H1 (cell line): ENCODE results near the gene ARMC7. TPM values are rescaled to one million over a fixed set of nuclear protein-coding genes. Genes with fewer than 3 reads are reported as not detected.

ENCODE experiments used
- BCL11A ChIP-seq, 2 experiments: IDR thresholded peaks; one replicate each; pipeline ENCODE4 v1.6.1; 2011; ENCODE audit warnings: low read depth in 2 of 2, low read length in 2 of 2, mild to moderate bottlenecking in 2 of 2
- BRCA1 ChIP-seq: IDR thresholded peaks from 2 replicates; pipeline ENCODE4 v1.6.1; 2012; ENCODE audit warnings: low read depth, low read length, improper control_type of control experiment
- HDAC6 ChIP-seq: IDR thresholded peaks from one replicate; pipeline ENCODE4 v1.7.1; 2012; ENCODE audit warnings: low read depth, mild to moderate bottlenecking, inconsistent platforms, low read length, moderate library complexity
- JUND ChIP-seq: IDR thresholded peaks from 2 replicates; pipeline ENCODE4 v1.6.1; 2011; ENCODE audit warnings: mild to moderate bottlenecking, improper control_type of control experiment, low read length
- NRF1 ChIP-seq: IDR thresholded peaks from 2 replicates; pipeline ENCODE4 v1.6.1; 2011; ENCODE audit warnings: mild to moderate bottlenecking, low read depth, low read length, improper control_type of control experiment
- SP1 ChIP-seq: IDR thresholded peaks from 2 replicates; pipeline ENCODE4 v1.6.1; 2011; ENCODE audit warnings: low read depth, low read length
- SRF ChIP-seq: IDR thresholded peaks from 2 replicates; pipeline ENCODE4 v1.6.1; 2011; ENCODE audit warnings: mild to moderate bottlenecking, low read depth, low read length, moderate library complexity
- polyA plus RNA-seq, 7 experiments: library from polyadenylated mRNA; depleted of rRNA in 3 of 7; stranded (reverse) in 5 of 7; unstranded in 2 of 7; fragments of >200 nt in 5 of 7; fragments of 200-250 nt in 2 of 7; gene quantifications; 1 replicate in 5 of 7; 2 replicates in 1 of 7; 4 replicates in 1 of 7; pipeline versions ENCODE4 v1.2.1 to v1.2.3, GENCODE V29; 2011 to 2013; ENCODE audit warnings: missing spikeins in 2 of 7, mixed read lengths in 2 of 7
- total RNA-seq: library from RNA; stranded (reverse); fragmentation: NEBNext Ultra II Directional; extraction: Animal tissue kit (Norgen Biotek cat#: 25700); gene quantifications from 2 replicates; pipeline ENCODE4 v1.2.1, GENCODE V29; 2021

ARMC7 gene
- total and polyA plus RNA-seq, 2 of the 8 experiments (the other 6 are each of a cell fraction or from before 2014, with no cell fraction given), result 9.8 to 13.6 TPM

GRCh38 chr17:75067856-75068255 lies 41.9 kb upstream of the ARMC7 start (continued):
- no peak for TF ChIP-seq NRF1
- no peak for TF ChIP-seq SP1
- TF ChIP-seq BCL11A (IDR thresholded peaks at IDR 0.05; ENCODE audit: low read depth in 2 of 2, low read length in 2 of 2), result no peak
- no peak for TF ChIP-seq SRF
- no peak for TF ChIP-seq HDAC6
- TF ChIP-seq BRCA1, result no peak
- TF ChIP-seq JUND, result no peak
